OCI-LY3 (cell line): ENCODE results near the gene DRD3.

Source experiments
- EZH2phosphoT487 ChIP-seq: fragments of 200-600 bp; shearing (Covaris generic); IDR thresholded peaks from 2 replicates; pipeline ENCODE4 v1.6.1; 2018; ENCODE audit warnings: antibody characterized with exemption, mixed run types, low read depth
- TF ChIP-seq, protein P1 (sequence below): fragments of 200-600, 300-600 bp; sonication (generic); IDR thresholded peaks from 2 replicates; pipeline ENCODE4 v1.5.1; 2014; ENCODE audit warnings: antibody characterized with exemption, low read length, low read depth

GRCh38 chr3:114103858-114104257 is 75.0 kb downstream of the DRD3 start:
- TF ChIP-seq, protein P1, sequence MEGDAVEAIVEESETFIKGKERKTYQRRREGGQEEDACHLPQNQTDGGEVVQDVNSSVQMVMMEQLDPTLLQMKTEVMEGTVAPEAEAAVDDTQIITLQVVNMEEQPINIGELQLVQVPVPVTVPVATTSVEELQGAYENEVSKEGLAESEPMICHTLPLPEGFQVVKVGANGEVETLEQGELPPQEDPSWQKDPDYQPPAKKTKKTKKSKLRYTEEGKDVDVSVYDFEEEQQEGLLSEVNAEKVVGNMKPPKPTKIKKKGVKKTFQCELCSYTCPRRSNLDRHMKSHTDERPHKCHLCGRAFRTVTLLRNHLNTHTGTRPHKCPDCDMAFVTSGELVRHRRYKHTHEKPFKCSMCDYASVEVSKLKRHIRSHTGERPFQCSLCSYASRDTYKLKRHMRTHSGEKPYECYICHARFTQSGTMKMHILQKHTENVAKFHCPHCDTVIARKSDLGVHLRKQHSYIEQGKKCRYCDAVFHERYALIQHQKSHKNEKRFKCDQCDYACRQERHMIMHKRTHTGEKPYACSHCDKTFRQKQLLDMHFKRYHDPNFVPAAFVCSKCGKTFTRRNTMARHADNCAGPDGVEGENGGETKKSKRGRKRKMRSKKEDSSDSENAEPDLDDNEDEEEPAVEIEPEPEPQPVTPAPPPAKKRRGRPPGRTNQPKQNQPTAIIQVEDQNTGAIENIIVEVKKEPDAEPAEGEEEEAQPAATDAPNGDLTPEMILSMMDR = no peak
- no peak for TF ChIP-seq EZH2phosphoT487
